Fibroblast of mammary gland (primary cell): Measurements from ENCODE around the gene VPS26B.
"Not testable (repeated sequence)": the region's sequence is repeated elsewhere in the genome, so short reads cannot be mapped to it uniquely, and the experiment has no call there.

Experiments
- DNase-seq: peaks from one replicate; pipeline ENCODE4 v3.0.0-alpha.2; 2010; ENCODE audit warnings: low read depth
- H3K4me3 ChIP-seq: 2 replicates; pipeline ENCODE4 v1.5.1; 2011; ENCODE audit warnings: low read depth, mild to moderate bottlenecking, low read length, moderate library complexity; ENCODE audit not compliant: control insufficient read depth
- CTCF ChIP-seq: conservative IDR thresholded peaks from 2 replicates; pipeline ENCODE4 v1.5.1; 2011; ENCODE audit warnings: low read depth, low read length, inconsistent platforms; ENCODE audit not compliant: control insufficient read depth, insufficient read depth

VPS26B gene

DNA sequence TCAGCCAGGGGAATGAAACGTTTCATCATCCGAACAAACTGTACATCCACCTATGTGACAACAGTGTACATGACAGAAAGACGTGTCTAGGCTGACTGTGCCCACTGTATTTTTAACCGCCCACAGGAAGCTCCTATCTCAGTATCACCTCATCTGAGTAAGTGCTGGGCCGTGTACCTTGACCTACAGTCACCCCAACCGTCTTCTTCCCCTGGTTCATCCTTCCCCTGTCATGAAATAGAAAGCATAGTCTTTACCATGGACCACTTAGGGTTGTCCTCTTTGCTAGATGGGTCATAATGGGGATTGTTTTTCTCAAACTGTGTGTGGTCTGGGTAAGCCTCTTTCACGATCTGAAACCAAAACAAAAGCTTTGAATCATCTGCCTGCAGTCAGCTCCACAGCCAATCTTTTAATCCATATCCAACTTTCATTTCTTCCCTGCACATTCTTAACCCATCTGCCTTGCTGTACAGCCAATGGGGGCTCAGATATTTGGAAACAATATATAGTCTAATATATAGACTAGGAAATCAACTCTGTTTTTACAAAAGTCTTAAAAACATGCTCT, 24.5 kb downstream of the VPS26B start:
- DNase-seq, result no peak
- no peak overlapping the region for H3K4me3 ChIP-seq
- no peak for TF ChIP-seq CTCF

GRCh38 chr11:134250246-134250645, 25.8 kb downstream of the VPS26B start:
- no peak for TF ChIP-seq CTCF
- DNase-seq, result no peak
- H3K4me3 ChIP-seq, result no peak overlapping the region

GRCh38 chr11:134250675-134251074, 26.2 kb downstream of the VPS26B start:
- no peak for DNase-seq
- no peak for TF ChIP-seq CTCF
- no peak overlapping the region for H3K4me3 ChIP-seq

- H3K4me3 ChIP-seq, result peak overlapping the region; percentile 64
- DNase-seq, result peak; percentile 64
- TF ChIP-seq CTCF, result no peak
Observed at GRCh38 chr11:134252346-134253187, 28.1 kb downstream of the VPS26B start.

DNA sequence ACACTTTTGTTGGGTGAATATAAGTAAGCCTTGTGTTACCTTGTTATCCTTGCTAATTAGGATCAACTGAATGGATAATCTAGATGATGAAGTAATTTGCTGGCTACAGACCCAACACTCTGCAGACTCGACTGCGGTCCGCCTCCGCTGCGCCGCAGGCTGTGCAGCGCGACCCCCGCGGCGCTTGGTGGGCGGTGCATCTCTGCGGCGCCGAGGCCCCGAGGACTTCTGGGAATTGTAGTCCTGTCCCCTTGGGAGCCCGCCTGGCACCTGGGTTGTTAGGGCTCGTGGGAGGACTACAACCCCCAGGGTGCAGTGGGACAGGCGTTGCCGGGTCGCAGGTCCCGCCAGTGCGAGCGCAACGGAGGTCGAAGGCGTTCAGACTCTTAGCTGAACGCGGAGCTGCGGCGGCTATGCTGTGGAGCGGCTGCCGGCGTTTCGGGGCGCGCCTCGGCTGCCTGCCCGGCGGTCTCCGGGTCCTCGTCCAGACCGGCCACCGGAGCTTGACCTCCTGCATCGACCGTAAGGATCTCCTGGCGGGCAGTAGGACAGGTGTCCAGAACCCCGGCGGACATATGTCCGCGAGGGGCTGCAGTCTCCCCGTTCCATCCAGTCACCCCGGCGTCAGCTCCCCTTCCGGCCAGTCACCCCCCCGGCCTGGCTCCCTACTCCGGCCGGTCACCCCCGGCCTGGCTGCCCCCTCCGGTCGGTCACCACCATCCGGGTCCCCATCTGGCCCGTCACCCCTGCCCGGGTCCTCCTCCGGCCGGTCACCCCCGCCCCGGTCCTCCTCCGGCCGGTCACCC, 28.9 kb downstream of the VPS26B start, which contains the start of the genes ACAD8 and THYN1:
Gene ACAD8, plus strand, starts transcription at position 381 of the 806 bp plus-strand sequence. Its CDS starts 33 bp downstream, at position 414.
Gene THYN1, minus strand, starts transcription at position 165 of the 806 bp plus-strand sequence. CDS start 470 bp downstream, outside the sequence.
- peak within 1 kb of the TSS; percentile 64 for H3K4me3 ChIP-seq
- peak; percentile 96 for DNase-seq
- no peak for TF ChIP-seq CTCF

DNA sequence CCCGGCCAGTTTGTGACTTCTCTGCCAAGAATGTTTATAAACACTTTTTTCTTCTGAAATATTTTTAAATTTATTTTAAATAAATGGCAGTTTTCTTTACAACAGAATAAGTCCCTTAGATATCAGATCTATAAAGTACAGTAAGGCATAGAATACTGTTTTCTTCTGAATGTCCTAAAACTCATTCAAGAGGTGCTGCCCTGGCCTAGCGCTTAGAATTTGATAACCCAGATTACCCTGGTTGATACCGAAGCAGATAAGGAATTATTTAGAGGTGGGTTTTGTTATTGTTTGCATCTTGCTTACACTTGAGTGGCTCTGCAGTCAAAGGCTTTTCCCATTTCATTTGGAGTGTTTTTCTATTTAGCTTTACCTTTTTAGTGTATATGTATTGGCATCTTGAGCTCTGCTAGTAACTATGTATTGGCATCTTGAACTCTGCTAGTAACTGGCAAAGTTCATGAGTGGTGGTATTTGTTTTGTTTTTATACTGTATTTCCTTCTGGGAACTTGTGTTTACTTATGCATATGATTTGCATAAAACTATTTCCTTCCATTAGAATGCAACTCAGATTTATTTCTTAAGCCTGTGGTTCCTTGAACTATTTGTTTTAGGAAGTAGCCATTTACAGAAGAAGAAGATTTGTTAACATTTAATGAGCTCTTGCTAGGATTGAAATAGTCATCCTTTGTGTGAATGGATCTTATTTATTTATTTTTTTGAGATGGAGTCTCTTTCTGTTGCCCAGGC, 30.1 kb downstream of the VPS26B start:
- TF ChIP-seq CTCF, result no peak
- peak overlapping the region; percentile 64 for H3K4me3 ChIP-seq
- DNase-seq, result no peak

GRCh38 chr11:134255184-134255561, 30.7 kb downstream of the VPS26B start:
- H3K4me3 ChIP-seq, DNase-seq: not testable (repeated sequence)
